Stimulated activated CD4-positive, alpha-beta T cell treated with anti-CD3 and anti-CD28 coated beads, TNF-alpha, amount 100 ng/mL, for 1 hour (primary cell): ENCODE measurements around the gene SLX4.

Experiments
- DNase-seq, 3 donors: peaks; one replicate each; pipeline ENCODE4 v3.0.0-alpha.2; 2020; ENCODE audit warnings: low read depth in 3 of 3, low spot score in 1 of 3

The SLX4 gene

GRCh38 chr16:3554351-3554928 is 57.0 kb downstream of the SLX4 start:
- no peak for DNase-seq

- DNase-seq, result no peak
These were observed 58.1 kb downstream of the SLX4 start for GRCh38 chr16:3553138-3553923.

- DNase-seq, result no peak
These were observed 60.3 kb downstream of the SLX4 start for GRCh38 chr16:3550851-3551847.

- no peak for DNase-seq
These were observed 61.5 kb downstream of the SLX4 start for GRCh38 chr16:3549906-3550305.

GRCh38 chr16:3548859-3549258 is 62.5 kb downstream of the SLX4 start:
- DNase-seq, result no peak

- no peak for DNase-seq
These were observed 63.0 kb downstream of the SLX4 start for GRCh38 chr16:3548445-3548844.

GRCh38 chr16:3546986-3547682 is 64.3 kb downstream of the SLX4 start:
- no peak for DNase-seq

- no peak for DNase-seq
These were observed 68.6 kb downstream of the SLX4 start for GRCh38 chr16:3542601-3543373.

GRCh38 chr16:3541527-3542155 is 69.8 kb downstream of the SLX4 start:
- no peak for DNase-seq

- DNase-seq, result no peak
These were observed 73.2 kb downstream of the SLX4 start for GRCh38 chr16:3538222-3538621.

GRCh38 chr16:3536851-3537250 is 74.6 kb downstream of the SLX4 start:
- DNase-seq, result no peak

- no peak for DNase-seq
These were observed 75.1 kb downstream of the SLX4 start for GRCh38 chr16:3536271-3536731.

- DNase-seq, result no peak
These were observed 77.3 kb downstream of the SLX4 start for GRCh38 chr16:3534126-3534525.

GRCh38 chr16:3532741-3533140 is 78.7 kb downstream of the SLX4 start:
- DNase-seq, result no peak
